Ishikawa (cell line): ENCODE results near the gene HECTD3.

Source experiments
- EGR1 ChIP-seq: IDR thresholded peaks from 2 replicates; pipeline ENCODE4 v1.6.1; 2012
- EP300 ChIP-seq: IDR thresholded peaks from 2 replicates; pipeline ENCODE4 v1.6.1; 2012; ENCODE audit warnings: borderline replicate concordance
- FOXM1 ChIP-seq: IDR thresholded peaks from 2 replicates; pipeline ENCODE4 v1.6.1; 2012; ENCODE audit warnings: low read depth, borderline replicate concordance
- RAD21 ChIP-seq: IDR thresholded peaks from 2 replicates; pipeline ENCODE4 v1.6.1; 2012; ENCODE audit warnings: low read depth

DNA sequence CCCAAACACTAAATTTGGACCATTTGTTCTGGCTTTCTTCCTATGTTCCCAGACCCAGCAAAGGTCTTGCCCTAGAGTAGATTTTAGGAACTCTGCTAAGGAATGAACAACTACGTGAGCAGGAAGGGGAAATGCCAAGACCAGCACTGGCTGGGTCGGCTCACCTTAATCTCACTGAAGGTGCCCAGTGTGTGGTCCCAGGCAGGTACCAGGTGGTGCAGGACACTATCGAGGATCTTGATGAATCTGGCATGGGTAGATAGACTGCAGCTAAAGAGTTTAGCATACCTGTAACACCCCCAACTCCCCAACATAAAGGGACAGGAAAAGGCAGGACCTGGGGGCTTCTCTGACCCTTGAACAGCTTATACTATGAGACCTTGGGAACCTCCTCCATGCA is 3.0 kb downstream of the HECTD3 start:
- TF ChIP-seq RAD21 (no peak), EGR1 (no peak), EP300 (no peak), FOXM1 (no peak)
